Osteocyte (in vitro differentiated cells): Measurements from ENCODE around the gene SOX9. TPM values are rescaled to one million over a fixed set of nuclear protein-coding genes. Genes with fewer than 3 reads are reported as not detected.

Experiments
- DNase-seq: peaks from one replicate; pipeline ENCODE4 v3.0.0; 2021; ENCODE audit warnings: mixed read lengths; ENCODE audit not compliant: unreplicated experiment; ENCODE audit errors: extremely low spot score
- H3K27ac Mint-ChIP-seq: one replicate; pipeline ENCODE4 v1.8.0; 2021; ENCODE audit warnings: mild to moderate bottlenecking, mixed read lengths; ENCODE audit not compliant: unreplicated experiment
- H3K27me3 Mint-ChIP-seq: one replicate; pipeline ENCODE4 v1.8.0; 2021; ENCODE audit warnings: mixed read lengths; ENCODE audit not compliant: unreplicated experiment
- H3K36me3 Mint-ChIP-seq: one replicate; pipeline ENCODE4 v1.8.0; 2021; ENCODE audit warnings: mixed read lengths; ENCODE audit not compliant: unreplicated experiment
- H3K4me1 Mint-ChIP-seq: one replicate; pipeline ENCODE4 v1.8.0; 2021; ENCODE audit warnings: mixed read lengths; ENCODE audit not compliant: unreplicated experiment
- H3K4me3 Mint-ChIP-seq: one replicate; pipeline ENCODE4 v1.8.0; 2021; ENCODE audit warnings: mild to moderate bottlenecking, moderate library complexity, mixed read lengths; ENCODE audit not compliant: unreplicated experiment
- H3K9me3 Mint-ChIP-seq: one replicate; pipeline ENCODE4 v1.8.0; 2021; ENCODE audit warnings: mixed read lengths; ENCODE audit not compliant: unreplicated experiment
- CTCF ChIP-seq: fragments of 200-600 bp; sonication (generic); IDR thresholded peaks from 2 replicates; pipeline ENCODE4 v1.5.0; 2021; ENCODE audit warnings: antibody characterized with exemption, mild to moderate bottlenecking, moderate library complexity
- total RNA-seq: library from RNA; stranded (reverse); gene quantifications from 2 replicates; pipeline ENCODE4 v1.2.1, GENCODE V29; 2021

SOX9 gene
- total RNA-seq, 1 donor from 2014 or later = 1.9 TPM

GRCh38 chr17:72115781-72116525 lies 4.9 kb upstream of the SOX9 start:
- no peak overlapping the region for H3K4me3 Mint-ChIP-seq
- peaks cover 22% of the 10 kb centered on the region for H3K4me1 Mint-ChIP-seq
- H3K27me3 Mint-ChIP-seq = peaks cover 46% of the 10 kb centered on the region
- H3K9me3 Mint-ChIP-seq = no peaks in the 10 kb centered on the region
- no peaks in the 10 kb centered on the region for H3K36me3 Mint-ChIP-seq
- H3K27ac Mint-ChIP-seq = no peak overlapping the region
- TF ChIP-seq CTCF = no peak
- DNase-seq = no peak

GRCh38 chr17:72116661-72117521 lies 3.9 kb upstream of the SOX9 start:
- Mint-ChIP-seq H3K4me1 (peaks cover 23% of the 10 kb centered on the region), H3K4me3 (no peak overlapping the region), H3K27ac (no peak overlapping the region), H3K36me3 (no peaks in the 10 kb centered on the region), H3K9me3 (no peaks in the 10 kb centered on the region), H3K27me3 (peaks cover 42% of the 10 kb centered on the region)
- TF ChIP-seq CTCF = no peak
- no peak for DNase-seq

DNA sequence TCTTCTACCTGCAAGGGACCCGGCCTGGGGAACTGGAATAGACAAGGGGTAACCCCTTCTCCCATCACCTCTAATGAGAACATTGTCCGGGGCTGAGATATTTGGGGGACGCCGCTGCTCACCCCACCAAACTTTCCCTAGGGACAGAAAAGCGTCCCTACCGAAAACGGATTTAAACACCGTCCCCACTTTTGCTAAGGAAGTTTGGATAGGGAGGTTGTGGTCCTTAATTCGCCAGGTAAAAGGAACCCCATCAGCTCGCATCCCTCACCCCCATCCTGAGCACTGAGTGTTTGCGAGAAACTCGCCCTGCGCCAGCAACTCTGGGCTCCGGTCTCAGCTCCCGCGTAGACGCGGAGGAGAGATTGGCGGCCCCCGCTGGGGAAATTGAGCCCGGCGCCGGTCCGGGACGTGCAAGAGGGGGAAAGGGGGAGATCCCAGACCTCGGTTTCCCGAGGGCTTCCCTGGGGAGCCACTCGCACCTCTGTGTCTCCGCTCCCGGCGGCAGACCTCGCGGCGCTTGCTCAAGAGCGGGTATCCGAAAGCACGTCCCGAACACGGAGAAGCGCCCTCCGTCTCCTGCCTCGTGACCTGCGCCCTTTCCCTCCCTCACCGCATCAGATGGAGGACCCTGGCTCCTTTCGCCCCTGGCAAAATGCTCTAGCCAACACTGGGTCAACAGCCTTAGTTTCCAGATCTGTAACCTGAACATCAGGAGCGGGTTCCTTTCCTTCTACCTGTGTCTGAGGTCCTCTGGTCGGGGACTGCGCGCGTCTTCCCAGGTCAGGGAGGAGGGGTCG lies 3.1 kb upstream of the SOX9 start:
- TF ChIP-seq CTCF = no peak
- no peaks in the 10 kb centered on the region for H3K9me3 Mint-ChIP-seq
- H3K4me1 Mint-ChIP-seq = peaks cover 28% of the 10 kb centered on the region
- no peak overlapping the region for H3K27ac Mint-ChIP-seq
- peak overlapping the region; percentile 14 for H3K4me3 Mint-ChIP-seq
- H3K36me3 Mint-ChIP-seq = no peaks in the 10 kb centered on the region
- DNase-seq = no peak
- H3K27me3 Mint-ChIP-seq = peaks cover 42% of the 10 kb centered on the region

- no peak overlapping the region for H3K27ac Mint-ChIP-seq
- peak; percentile 89 for TF ChIP-seq CTCF
- no peaks in the 10 kb centered on the region for H3K9me3 Mint-ChIP-seq
- no peak for DNase-seq
- H3K27me3 Mint-ChIP-seq = peaks cover 42% of the 10 kb centered on the region
- no peaks in the 10 kb centered on the region for H3K36me3 Mint-ChIP-seq
- peaks cover 33% of the 10 kb centered on the region for H3K4me1 Mint-ChIP-seq
- peak overlapping the region; percentile 30 for H3K4me3 Mint-ChIP-seq
Observed at GRCh38 chr17:72118335-72119076, 2.3 kb upstream of the SOX9 start.
